Caco-2 (cell line): ENCODE measurements around the gene CCDC34. TPM values are rescaled to one million over a fixed set of nuclear protein-coding genes. Genes with fewer than 3 reads are reported as not detected.

Experiments used
- BruUV-seq: library from RNA; stranded (reverse); fragments of 400-500 nt; replicated peaks from 2 replicates; lab custom pipeline; 2021; lab: Mats Ljungman, UMichigan
- CTCF ChIA-PET: fragments of 300-600 bp; sonication (Branson Sonifier 250); formaldehyde crosslinking; loops from one replicate; lab custom pipeline; 2022; ENCODE audit warnings: antibody characterized with exemption; lab: Charles Lee
- POLR2A ChIA-PET: fragments of 300-600 bp; sonication (Branson Sonifier 250); formaldehyde crosslinking; loops from one replicate; lab custom pipeline; 2022; ENCODE audit warnings: antibody characterized with exemption; lab: Charles Lee
- DNase-seq, 2 experiments: peaks; one replicate each; pipeline versions ENCODE4 v3.0.0 to v3.0.0-alpha.2; 2020 to 2022
- H3K27me3 ChIP-seq: replicated peaks from 2 replicates; pipeline ENCODE4 v1.6.0; 2011; ENCODE audit warnings: low read length; ENCODE audit not compliant: control insufficient read depth, insufficient read depth
- H3K36me3 ChIP-seq: 2 replicates; pipeline ENCODE4 v1.5.1; 2011; ENCODE audit warnings: low read length; ENCODE audit not compliant: control insufficient read depth, insufficient read depth
- H3K4me1 ChIP-seq: fragments of 250-450 bp; sonication (Bioruptor Pico); 2 replicates; pipeline ENCODE4 v1.5.1; 2020; ENCODE audit warnings: mild to moderate bottlenecking
- H3K4me3 ChIP-seq: 2 replicates; pipeline ENCODE4 v1.5.1; 2011; ENCODE audit warnings: low read depth, mild to moderate bottlenecking, control low read depth, low read length
- H3K9me3 ChIP-seq: fragments of 250-450 bp; sonication (Bioruptor Pico); 2 replicates; pipeline ENCODE4 v1.5.1; 2020; ENCODE audit warnings: mild to moderate bottlenecking, moderate library complexity
- H3K27ac Mint-ChIP-seq: one replicate; pipeline ENCODE4 v1.8.0; 2022; ENCODE audit warnings: mixed read lengths; ENCODE audit not compliant: unreplicated experiment
- H3K27me3 Mint-ChIP-seq: one replicate; pipeline ENCODE4 v1.8.0; 2022; ENCODE audit warnings: mixed read lengths; ENCODE audit not compliant: insufficient read depth, unreplicated experiment
- H3K36me3 Mint-ChIP-seq: one replicate; pipeline ENCODE4 v1.8.0; 2022; ENCODE audit warnings: mild to moderate bottlenecking, mixed read lengths; ENCODE audit not compliant: insufficient read depth, unreplicated experiment
- H3K4me1 Mint-ChIP-seq: one replicate; pipeline ENCODE4 v1.8.0; 2022; ENCODE audit warnings: low read depth, mixed read lengths; ENCODE audit not compliant: unreplicated experiment
- H3K4me3 Mint-ChIP-seq: one replicate; pipeline ENCODE4 v1.8.0; 2022; ENCODE audit warnings: mild to moderate bottlenecking, moderate library complexity, mixed read lengths; ENCODE audit not compliant: unreplicated experiment
- H3K9me3 Mint-ChIP-seq: one replicate; pipeline ENCODE4 v1.8.0; 2022; ENCODE audit warnings: mixed read lengths; ENCODE audit not compliant: unreplicated experiment
- CTCF ChIP-seq, 2 experiments: fragments of 200-600 bp in 1 of 2; IDR thresholded peaks; 1 replicate in 1 of 2; 2 replicates in 1 of 2; pipeline versions ENCODE4 v1.5.1 to v1.8.0; 2011 to 2022; ENCODE audit warnings: antibody characterized with exemption in 1 of 2, control low read depth in 1 of 2, inconsistent platforms in 1 of 2, low read depth in 1 of 2, low read length in 1 of 2, mild to moderate bottlenecking in 1 of 2, moderate library complexity in 1 of 2; ENCODE audit not compliant: insufficient read depth in 1 of 2, severe bottlenecking in 1 of 2, unreplicated experiment in 1 of 2
- intact Hi-C: fragments of 100-400 bp; cut with micrococcal nuclease; formaldehyde crosslinking; loops from one replicate; pipeline ENCODE4 v1.10.0; 2022; ENCODE audit not compliant: unreplicated experiment
- total RNA-seq: library from RNA; stranded (reverse); gene quantifications from 2 replicates; pipeline ENCODE4 v1.2.3, GENCODE V29; 2022

CCDC34 gene
- total RNA-seq, 1 experiment from 2014 or later = 25.7 TPM

GRCh38 chr11:27358296-27358695 lies 4.7 kb downstream of the CCDC34 start:
- ChIA-PET CTCF (interaction anchor here (0.6 kb wide), 1 partner anchor 481 kb away, joined by 5 read pairs; no protein-coding TSS in a partner anchor), POLR2A (no interaction called here)
- BruUV-seq = no TSS peak
- Histone ChIP-seq H3K4me3 (no peak overlapping the region), H3K27me3 (no peaks in the 10 kb centered on the region), H3K9me3 (no peaks in the 10 kb centered on the region), H3K36me3 (no peaks in the 10 kb centered on the region), H3K4me1 (peaks cover 22% of the 10 kb centered on the region)
- Mint-ChIP-seq H3K27ac (no peak overlapping the region), H3K9me3 (no peaks in the 10 kb centered on the region), H3K4me3 (no peak overlapping the region), H3K4me1 (peaks cover 36% of the 10 kb centered on the region), H3K36me3 (peaks cover 9% of the 10 kb centered on the region), H3K27me3 (no peaks in the 10 kb centered on the region)
- no peak for DNase-seq
- TF ChIP-seq CTCF (IDR thresholded peaks at IDR 0.05; ENCODE audit: insufficient read depth in 1 of 2, low read depth in 1 of 2, low read length in 1 of 2, severe bottlenecking in 1 of 2, unreplicated experiment in 1 of 2) = no peak
- intact Hi-C loops = no loop called here

- peaks cover 20% of the 10 kb centered on the region for H3K4me1 ChIP-seq
- ChIA-PET POLR2A (no interaction called here), CTCF (no interaction called here)
- no peak for TF ChIP-seq CTCF (IDR thresholded peaks at IDR 0.05; ENCODE audit: insufficient read depth in 1 of 2, low read depth in 1 of 2, low read length in 1 of 2, severe bottlenecking in 1 of 2, unreplicated experiment in 1 of 2)
- Mint-ChIP-seq H3K9me3 (no peaks in the 10 kb centered on the region), H3K36me3 (no peaks in the 10 kb centered on the region), H3K27ac (no peak overlapping the region), H3K4me3 (no peak overlapping the region), H3K4me1 (peaks cover 35% of the 10 kb centered on the region), H3K27me3 (no peaks in the 10 kb centered on the region)
- no peaks in the 10 kb centered on the region for H3K36me3 ChIP-seq
- H3K9me3 ChIP-seq = no peaks in the 10 kb centered on the region
- DNase-seq = no peak
- no peak overlapping the region for H3K4me3 ChIP-seq
- no peaks in the 10 kb centered on the region for H3K27me3 ChIP-seq
- intact Hi-C loops = no loop called here
- BruUV-seq = no TSS peak
Measured at GRCh38 chr11:27357250-27357649, 5.8 kb downstream of the CCDC34 start.

GRCh38 chr11:27356624-27357222 lies 6.3 kb downstream of the CCDC34 start:
- ChIA-PET CTCF (no interaction called here), POLR2A (no interaction called here)
- intact Hi-C loops = no loop called here
- Mint-ChIP-seq H3K27me3 (no peaks in the 10 kb centered on the region), H3K4me1 (peaks cover 33% of the 10 kb centered on the region), H3K36me3 (peaks cover 1% of the 10 kb centered on the region), H3K9me3 (no peaks in the 10 kb centered on the region), H3K27ac (no peak overlapping the region), H3K4me3 (no peak overlapping the region)
- H3K4me1 ChIP-seq = peaks cover 15% of the 10 kb centered on the region
- 0 out of 2 replicates have a peak, but pooled peaks cover 1% of the 10 kb centered on the region for H3K36me3 ChIP-seq
- no peaks in the 10 kb centered on the region for H3K9me3 ChIP-seq
- H3K27me3 ChIP-seq = no peaks in the 10 kb centered on the region
- no peak overlapping the region for H3K4me3 ChIP-seq
- no peak for TF ChIP-seq CTCF (IDR thresholded peaks at IDR 0.05; ENCODE audit: insufficient read depth in 1 of 2, low read depth in 1 of 2, low read length in 1 of 2, severe bottlenecking in 1 of 2, unreplicated experiment in 1 of 2)
- BruUV-seq = no TSS peak
- no peak for DNase-seq
